GM21737 (cell line): ENCODE data around the gene IQCC.

Experiments used
- ATAC-seq: cut with Tn5 transposase; IDR thresholded peaks from one replicate; pipeline ENCODE4 v1.9.1; 2021; ENCODE audit warnings: mild to moderate bottlenecking, moderate library complexity; ENCODE audit not compliant: unreplicated experiment

The IQCC gene

DNA sequence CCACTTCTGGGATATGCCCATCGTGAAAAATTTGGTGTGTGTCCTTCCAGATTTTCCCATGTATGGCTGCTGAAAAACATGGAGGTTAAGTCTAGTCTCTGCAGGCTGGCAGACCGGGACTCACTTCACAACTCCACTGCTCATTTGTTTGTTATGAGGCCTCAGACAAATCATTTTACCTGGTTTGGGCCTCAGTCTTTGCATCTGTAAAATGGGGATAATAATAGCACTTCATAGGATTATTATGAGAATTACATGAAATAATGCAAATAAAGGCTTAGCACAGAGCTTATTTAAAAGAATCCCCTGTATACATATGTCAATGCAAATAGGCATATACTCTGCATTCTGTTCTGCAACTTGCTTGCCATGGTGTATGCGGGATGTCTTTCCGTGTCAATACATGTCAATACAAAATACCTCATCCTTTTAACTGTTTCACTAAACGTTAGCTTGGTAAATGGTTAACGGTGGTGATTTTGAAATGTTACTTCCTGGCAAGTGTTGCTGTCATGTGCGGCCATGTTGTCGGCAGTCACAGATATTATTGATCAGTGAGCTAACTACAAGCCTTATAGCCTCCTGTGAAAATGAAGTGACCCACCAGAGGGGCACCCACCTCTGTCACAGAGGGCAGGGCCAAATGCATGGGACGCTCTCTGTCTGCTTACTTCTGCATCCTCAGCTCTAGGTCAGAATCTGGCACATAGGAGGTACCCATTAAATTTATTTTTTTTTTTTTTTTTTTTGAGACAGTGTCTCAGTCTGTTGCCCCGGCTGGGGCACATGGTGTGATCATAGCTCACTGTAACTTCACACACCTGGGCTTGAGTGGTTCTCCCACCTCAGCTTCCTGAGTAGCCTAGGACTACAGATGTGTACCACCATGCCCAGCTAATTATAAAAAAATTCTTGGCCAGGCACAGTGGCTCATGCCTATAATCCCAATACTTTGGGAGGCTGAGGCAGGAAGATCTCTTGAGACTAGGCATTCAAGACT, 49.9 kb downstream of the IQCC start:
- ATAC-seq, result no peak

DNA sequence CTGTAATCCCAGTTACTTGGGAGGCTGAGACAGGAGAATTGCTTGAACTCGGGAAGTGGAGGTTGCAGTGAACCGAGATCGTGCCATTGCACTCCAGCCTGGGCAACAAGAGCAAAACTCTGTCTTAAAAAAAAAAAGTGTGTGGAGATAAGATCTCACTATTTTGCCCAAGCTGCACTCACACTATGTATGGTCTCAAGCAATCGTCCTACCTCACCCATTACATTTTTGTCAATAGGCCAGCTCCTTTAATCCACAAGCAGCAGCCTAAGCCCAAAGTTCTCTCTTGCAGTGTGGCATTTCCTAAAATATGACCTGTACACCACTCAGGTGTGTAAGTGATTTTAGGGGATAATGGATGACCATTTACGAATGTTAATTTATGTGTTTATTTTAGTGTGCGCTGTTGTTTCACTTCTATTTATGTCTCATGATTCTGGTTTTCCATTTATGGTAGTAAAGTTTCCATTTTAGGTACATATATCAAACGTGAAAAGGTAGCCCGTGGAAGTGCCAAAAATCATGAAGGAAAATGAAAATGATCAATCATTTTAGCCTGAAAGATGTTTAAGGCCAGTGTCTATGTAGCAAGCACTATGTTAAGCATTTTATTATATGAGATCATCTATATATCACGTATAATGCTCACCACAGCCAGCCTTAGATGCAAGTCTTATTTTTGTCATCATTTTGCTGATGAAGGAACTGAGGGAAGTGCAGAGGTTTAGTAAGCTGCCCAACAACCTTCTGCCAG, 51.2 kb downstream of the IQCC start:
- no peak for ATAC-seq

DNA sequence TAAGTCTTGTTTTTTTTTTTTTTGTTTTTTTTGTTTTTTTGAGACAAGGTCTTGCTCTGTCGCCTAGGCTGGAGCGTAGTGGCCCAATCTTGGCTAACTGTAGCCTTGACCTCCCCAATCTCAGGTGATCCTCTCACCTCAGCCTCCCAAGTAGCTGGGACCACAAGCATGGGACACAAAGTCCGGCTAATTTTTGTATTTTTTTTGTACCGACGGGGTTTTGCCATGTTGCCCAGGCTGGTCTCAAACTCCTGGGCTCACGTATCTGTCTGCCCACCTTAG, 51.7 kb downstream of the IQCC start:
- no peak for ATAC-seq
